Testis (tissue), 3 donors: Measurements from ENCODE around the gene PRMT3. TPM values are rescaled to one million over a fixed set of nuclear protein-coding genes. Genes with fewer than 3 reads are reported as not detected.

Source experiments
- DNase-seq: peaks from one replicate; pipeline ENCODE4 v3.0.0-alpha.2; 2019
- H3K27ac ChIP-seq, 2 donors: fragments of 200-600 bp; sonication (generic); one replicate each; pipeline ENCODE4 v1.5.1; 2019
- H3K27me3 ChIP-seq: fragments of 200-600 bp; sonication (generic); one replicate; pipeline ENCODE4 v1.5.1; 2019
- H3K36me3 ChIP-seq: fragments of 200-600 bp; sonication (generic); one replicate; pipeline ENCODE4 v1.5.1; 2017; ENCODE audit warnings: low read depth; ENCODE audit errors: missing control alignments
- H3K4me1 ChIP-seq: fragments of 200-600 bp; sonication (generic); one replicate; pipeline ENCODE4 v1.5.1; 2019
- H3K4me3 ChIP-seq, 2 donors: fragments of 200-600 bp; sonication (generic); one replicate each; pipeline ENCODE4 v1.5.1; 2017 to 2019
- H3K9me3 ChIP-seq: fragments of 200-600 bp; sonication (generic); one replicate; pipeline ENCODE4 v1.5.1; 2017
- CTCF ChIP-seq, 3 experiments: fragments of 450-650 bp in 2 of 3; fragments of 200-600 bp in 1 of 3; sonication (generic) in 1 of 3; IDR thresholded peaks; one replicate each; pipeline ENCODE4 v1.5.1; 2016 to 2019; ENCODE audit warnings: antibody characterized with exemption in 3 of 3, mild to moderate bottlenecking in 2 of 3, moderate library complexity in 1 of 3
- POLR2A ChIP-seq: fragments of 450-650 bp; IDR thresholded peaks from one replicate; pipeline ENCODE4 v1.6.1; 2017; ENCODE audit warnings: antibody characterized with exemption, mild to moderate bottlenecking, moderate library complexity
- WGBS, 2 donors: methylation state at CpG; one replicate each; pipeline ENCODE4 v1.1.5; 2018; 5-methylcytosine and 5-hydroxymethylcytosine counted together
- intact Hi-C: fragments of 100-400 bp; cut with DNase I; formaldehyde crosslinking; loops from one replicate; pipeline ENCODE4 v1.15.1; 2023; ENCODE audit warnings: low total_unique reads
- polyA plus RNA-seq: library from polyadenylated mRNA; stranded (reverse); fragments of 350-450 nt; fragmentation: Illumina TruSeq; extraction: RNeasy Lipid Tissue Mini Kit (QIAGEN cat#74804); gene quantifications from one replicate; pipeline ENCODE4 v1.2.3, GENCODE V29; 2014; ENCODE audit warnings: low read depth, low replicate concordance; ENCODE audit not compliant: insufficient read depth
- total RNA-seq, 2 donors: library from RNA; depleted of rRNA; stranded (reverse); fragments of >200 nt; gene quantifications; one replicate each; pipeline ENCODE4 v1.2.3, GENCODE V29; 2016

PRMT3 gene
- total and polyA plus RNA-seq, 3 donors from 2014 or later: 9.1 to 28.0 (median 22.4) TPM

- intact Hi-C loops: no loop called here
- no peaks in the 10 kb centered on the region for H3K4me1 ChIP-seq
- 75 to 77% methylated on average over 4 of the region's 4 CpGs for WGBS, 2 donors
These were observed 125.4 kb downstream of the PRMT3 start for GRCh38 chr11:20512869-20513268.

GRCh38 chr11:20518323-20518834 is 130.9 kb downstream of the PRMT3 start:
- no peaks in the 10 kb centered on the region for H3K9me3 ChIP-seq
- intact Hi-C loops: no loop called here
- H3K36me3 ChIP-seq: no peaks in the 10 kb centered on the region
- 91 to 92% methylated on average over 7 of the region's 7 CpGs for WGBS, 2 donors
- TF ChIP-seq POLR2A (no peak), CTCF (IDR thresholded peaks at IDR 0.05) (no peak)
- DNase-seq: no peak
- H3K27ac ChIP-seq: no peak overlapping the region
- no peaks in the 10 kb centered on the region for H3K27me3 ChIP-seq
- H3K4me1 ChIP-seq: no peaks in the 10 kb centered on the region
- H3K4me3 ChIP-seq: no peak overlapping the region

More at GRCh38 chr11:20512869-20513268, 125.4 kb downstream of the PRMT3 start:
- Histone ChIP-seq H3K4me3 (no peak overlapping the region), H3K27ac (no peak overlapping the region), H3K36me3 (no peaks in the 10 kb centered on the region), H3K9me3 (no peaks in the 10 kb centered on the region), H3K27me3 (no peaks in the 10 kb centered on the region)
- DNase-seq: no peak
- TF ChIP-seq CTCF (IDR thresholded peaks at IDR 0.05) (no peak), POLR2A (no peak)

- intact Hi-C loops: no loop called here
- DNase-seq: no peak
- H3K36me3 ChIP-seq: no peaks in the 10 kb centered on the region
- H3K4me3 ChIP-seq: no peak overlapping the region
- no peak overlapping the region for H3K27ac ChIP-seq
- no peaks in the 10 kb centered on the region for H3K27me3 ChIP-seq
- WGBS, 2 donors: 35 to 43% methylated on average over 1 of the region's 1 CpG
- H3K4me1 ChIP-seq: no peaks in the 10 kb centered on the region
- H3K9me3 ChIP-seq: no peaks in the 10 kb centered on the region
- TF ChIP-seq POLR2A (no peak), CTCF (IDR thresholded peaks at IDR 0.05) (no peak)
These were observed 135.0 kb downstream of the PRMT3 start for GRCh38 chr11:20522536-20522935.

GRCh38 chr11:20529757-20530156 is 142.2 kb downstream of the PRMT3 start:
- no peak for DNase-seq
- Histone ChIP-seq H3K4me3 (no peak overlapping the region), H3K9me3 (no peaks in the 10 kb centered on the region), H3K27ac (no peak overlapping the region), H3K27me3 (no peaks in the 10 kb centered on the region), H3K4me1 (no peaks in the 10 kb centered on the region), H3K36me3 (no peaks in the 10 kb centered on the region)
- TF ChIP-seq CTCF (IDR thresholded peaks at IDR 0.05) (no peak), POLR2A (no peak)
- WGBS, 2 donors: 79 to 83% methylated on average over 5 of the region's 5 CpGs
- intact Hi-C loops: no loop called here

- no peak for TF ChIP-seq POLR2A
- TF ChIP-seq CTCF (IDR thresholded peaks at IDR 0.05): no peak
- Histone ChIP-seq H3K4me1 (no peaks in the 10 kb centered on the region), H3K27me3 (no peaks in the 10 kb centered on the region), H3K36me3 (no peaks in the 10 kb centered on the region), H3K4me3 (no peak overlapping the region), H3K27ac (no peak overlapping the region), H3K9me3 (no peaks in the 10 kb centered on the region)
- DNase-seq: no peak
- intact Hi-C loops: no loop called here
- WGBS, 2 donors: 57 to 60% methylated on average over 13 of the region's 13 CpGs
These were observed 143.6 kb downstream of the PRMT3 start for GRCh38 chr11:20530942-20531703.
